Psoas muscle (tissue), 8 donors: ENCODE results near the gene GIPC3. TPM values are rescaled to one million over a fixed set of nuclear protein-coding genes. Genes with fewer than 3 reads are reported as not detected.

Experiments used
- ATAC-seq, 4 donors: fragments of 200-7000 bp; cut with Tn5 transposase; one replicate each; pipeline ENCODE4 v1.9.1; 2020; ENCODE audit warnings: moderate library complexity in 3 of 4, mild to moderate bottlenecking in 2 of 4
- DNase-seq, 2 donors: peaks; one replicate each; pipeline ENCODE4 v3.0.0-alpha.2; 2020
- H3K27ac ChIP-seq: fragments of 200-600 bp; one replicate; pipeline ENCODE4 v1.8.0; 2022
- H3K27me3 ChIP-seq, 3 donors: fragments of 200-600 bp in 1 of 3; one replicate each; pipeline versions ENCODE4 v1.6.1 to v1.8.0; 2013 to 2022; ENCODE audit warnings: low read length in 2 of 3, mild to moderate bottlenecking in 2 of 3, moderate library complexity in 1 of 3; ENCODE audit not compliant: insufficient read depth in 3 of 3
- H3K36me3 ChIP-seq, 2 donors: fragments of 200-600 bp in 1 of 2; one replicate each; pipeline versions ENCODE4 v1.6.1 to v1.8.0; 2013 to 2022; ENCODE audit warnings: low read depth in 1 of 2, mild to moderate bottlenecking in 1 of 2, moderate library complexity in 1 of 2; ENCODE audit not compliant: insufficient read depth in 1 of 2
- H3K4me1 ChIP-seq: fragments of 200-600 bp; one replicate; pipeline ENCODE4 v1.8.0; 2022
- H3K4me3 ChIP-seq: fragments of 200-600 bp; one replicate; pipeline ENCODE4 v1.8.0; 2022; ENCODE audit warnings: mild to moderate bottlenecking
- H3K9me3 ChIP-seq: fragments of 200-600 bp; one replicate; pipeline ENCODE4 v1.8.0; 2022
- CTCF ChIP-seq: fragments of 200-600 bp; IDR thresholded peaks from one replicate; pipeline ENCODE4 v1.8.0; 2022; ENCODE audit warnings: antibody characterized with exemption
- WGBS, 3 donors: extraction: QIAGEN DNeasy Blood & Tissue Kit; methylation state at CpG; one replicate each; pipeline versions ENCODE4 v1.1.6 to v1.1.7; 2013; 5-methylcytosine and 5-hydroxymethylcytosine counted together
- intact Hi-C, 2 donors: fragments of 100-400 bp; cut with DNase I; formaldehyde crosslinking; loops; one replicate each; pipeline versions ENCODE4 v1.11.0 to v1.14.2; 2022
- long read RNA-seq, 2 donors: library from polyadenylated mRNA; unstranded; transcript quantifications; one replicate each; pipeline ENCODE4 v2.0.0, GENCODE V29; 2021
- polyA plus RNA-seq, 3 donors: library from polyadenylated mRNA; stranded (reverse); fragments of 200-250 nt; gene quantifications; one replicate each; pipeline ENCODE4 v1.2.3, GENCODE V29; 2013
- total RNA-seq, 4 donors: library from RNA; stranded (reverse); fragmentation: NEBNext Ultra II Directional in 2 of 4; extraction: Animal tissue kit (Norgen Biotek cat#: 25700) in 2 of 4; gene quantifications; one replicate each; pipeline versions ENCODE4 v1.2.1 to v1.2.4, GENCODE V29; 2021 to 2023
- donor health status: healthy with polysubstance abuse.
- donor health status: DM: no; HTN: no; CAD: no; lungs with moderate emphysema.
- donor health status: Bipolar disorder and iron deficiency.
- donor health status: healthy.
- donor health status: DM: yes; HTN: yes; CAD: no.
- donor health status: DM: no; HTN: no; CAD: no.
- donor health status: DM: no; HTN: no; CAD: no.
- donor health status: DM: yes; HTN: yes; CAD: no.

GIPC3 gene
- total RNA-seq: 1 to 10 TPM in 1 of 4 donors, under 1 TPM in 3; 0.30 to 1.1 (median 0.55) TPM
- under 1 TPM; 0.32 to 0.45 (median 0.33) TPM for polyA plus RNA-seq
- long read RNA-seq, donor 1: 0 reads
- long read RNA-seq, donor 2: 0 reads

DNA sequence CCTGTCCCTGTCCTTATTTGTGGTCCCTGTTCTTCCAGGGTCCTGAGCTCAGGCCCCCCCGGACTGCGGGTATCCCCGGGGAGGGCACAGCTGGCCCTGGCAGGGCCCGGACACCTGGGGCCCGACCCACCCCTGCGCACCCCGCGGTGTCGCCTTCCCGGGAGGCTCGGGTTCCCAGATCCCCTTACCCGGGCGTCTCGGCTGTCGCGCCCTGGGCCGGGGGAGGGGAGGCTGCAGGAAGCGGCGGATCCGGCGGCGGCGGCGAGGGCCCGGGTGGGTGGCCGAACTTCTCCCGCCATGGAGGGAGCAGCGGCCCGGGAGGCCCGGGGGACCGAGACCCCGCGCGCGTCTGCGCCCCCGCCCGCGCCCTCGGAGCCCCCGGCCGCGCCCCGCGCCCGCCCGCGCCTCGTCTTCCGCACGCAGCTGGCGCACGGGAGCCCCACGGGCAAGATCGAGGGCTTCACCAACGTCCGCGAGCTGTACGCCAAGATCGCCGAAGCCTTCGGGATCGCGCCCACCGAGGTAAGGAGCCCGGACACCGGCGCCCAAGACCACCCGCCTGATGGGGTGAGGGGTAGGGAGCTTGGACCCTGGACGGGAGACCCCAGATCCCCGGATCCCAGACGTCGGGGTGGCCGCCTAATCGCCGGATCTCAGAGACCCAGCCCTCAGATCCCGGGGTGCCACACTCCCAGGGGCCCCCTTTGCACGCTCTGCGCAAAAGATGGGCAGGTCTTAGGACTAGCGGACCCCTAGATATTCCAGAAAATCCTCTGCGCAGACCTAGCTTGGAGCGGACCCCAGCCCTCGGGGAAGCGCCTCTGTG is at the start of gene GIPC3:
GIPC3 (plus strand) TSS at position 178 of the 826 bp plus-strand sequence; CDS start at position 298, 120 bp downstream.
- no peak for TF ChIP-seq CTCF
- H3K36me3 ChIP-seq: no peaks in the 10 kb centered on the region
- H3K9me3 ChIP-seq: no peaks in the 10 kb centered on the region
- no peaks in the 10 kb centered on the region for H3K4me1 ChIP-seq
- H3K27me3 ChIP-seq: peaks cover 0 to 28% (median 12%) of the 10 kb centered on the region in 3 donors
- no peak for ATAC-seq
- no peak within 1 kb of the TSS for H3K27ac ChIP-seq
- intact Hi-C loops: no loop called here
- H3K4me3 ChIP-seq: peak within 1 kb of the TSS; percentile 58
- DNase-seq: no peak
- WGBS, 3 donors: 2 to 4% (median 3%) methylated on average over 56 to 84 of the region's 84 CpGs

DNA sequence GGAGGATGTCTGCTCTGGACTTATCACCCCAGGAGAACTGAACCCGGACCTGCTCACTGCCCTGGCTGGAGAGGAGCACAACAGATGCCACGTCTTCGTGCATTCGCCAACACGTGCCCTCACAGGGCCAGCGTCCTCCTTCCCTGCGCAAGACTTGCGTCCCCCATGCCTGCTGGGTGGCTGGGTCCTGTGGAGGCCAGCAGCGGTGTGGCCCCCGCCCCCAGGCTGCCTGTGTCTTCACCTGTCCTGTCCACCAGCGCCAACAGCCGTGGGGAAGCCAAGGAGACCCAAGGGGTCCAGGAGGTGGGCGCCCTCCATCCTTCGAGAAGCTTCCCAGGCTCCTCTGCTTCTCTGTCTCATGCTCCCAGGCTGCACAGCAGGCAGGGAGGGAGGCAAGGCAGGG is 49.7 kb upstream of the GIPC3 start:
- no peaks in the 10 kb centered on the region for H3K4me1 ChIP-seq
- DNase-seq (no peak), ATAC-seq (no peak)
- no peaks in the 10 kb centered on the region for H3K9me3 ChIP-seq
- no peaks in the 10 kb centered on the region for H3K27me3 ChIP-seq
- H3K4me3 ChIP-seq: no peak overlapping the region
- intact Hi-C loops: no loop called here
- H3K27ac ChIP-seq: no peak overlapping the region
- no peak for TF ChIP-seq CTCF
- peaks cover 3 to 62% of the 10 kb centered on the region in 2 donors for H3K36me3 ChIP-seq
- 88 to 95% (median 92%) methylated on average over 14 of the region's 14 CpGs for WGBS, 3 donors

DNA sequence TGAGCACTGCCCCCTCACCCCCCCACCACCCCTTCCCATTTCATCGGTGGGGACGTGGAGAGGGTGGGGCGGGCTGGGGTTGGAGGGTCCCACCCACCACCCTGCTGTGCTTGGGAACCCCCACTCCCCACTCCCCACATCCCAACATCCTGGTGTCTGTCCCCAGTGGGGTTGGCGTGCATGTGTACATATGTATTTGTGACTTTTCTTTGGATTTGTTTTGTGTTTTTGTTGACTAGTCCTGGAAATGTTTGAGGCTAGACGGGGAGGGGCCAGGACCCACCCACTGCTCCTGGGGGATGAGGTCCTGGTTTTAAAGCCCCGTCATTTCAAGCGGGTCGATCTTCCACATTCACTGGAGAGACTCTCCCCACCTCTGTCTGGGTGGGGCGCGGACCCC is 49.3 kb upstream of the GIPC3 start:
- intact Hi-C loops: no loop called here
- ATAC-seq: no peak
- peaks cover 3 to 58% of the 10 kb centered on the region in 2 donors for H3K36me3 ChIP-seq
- TF ChIP-seq CTCF: no peak
- no peak overlapping the region for H3K4me3 ChIP-seq
- no peak for DNase-seq
- H3K9me3 ChIP-seq: no peaks in the 10 kb centered on the region
- 78 to 91% (median 79%) methylated on average over 10 of the region's 10 CpGs for WGBS, 3 donors
- H3K27me3 ChIP-seq: no peaks in the 10 kb centered on the region
- H3K4me1 ChIP-seq: no peaks in the 10 kb centered on the region
- no peak overlapping the region for H3K27ac ChIP-seq

GRCh38 chr19:3536429-3537100 is 48.7 kb upstream of the GIPC3 start:
- Histone ChIP-seq H3K27ac (no peak overlapping the region), H3K36me3 (peaks cover 3 to 52% of the 10 kb centered on the region in 2 donors)
- 64 to 69% (median 68%) methylated on average over 26 to 27 of the region's 27 CpGs for WGBS, 3 donors

More at GRCh38 chr19:3536429-3537100, 48.7 kb upstream of the GIPC3 start:
- Histone ChIP-seq H3K4me1 (no peaks in the 10 kb centered on the region), H3K27me3 (no peaks in the 10 kb centered on the region), H3K4me3 (no peak overlapping the region), H3K9me3 (no peaks in the 10 kb centered on the region)
- DNase-seq: peak; percentile 53 to 78
- no peak for TF ChIP-seq CTCF
- peak in 2 of 4 donors; percentile 13 to 18 for ATAC-seq
- intact Hi-C loops: no loop called here
